ENCODE measurements around the gene KIFAP3.

GRCh38 chr1:169933984-169934725 is 140.3 kb downstream of the KIFAP3 start:
- TF ChIP-seq BHLHE40 (IDR thresholded peaks at IDR 0.05; ENCODE audit: borderline replicate concordance) (no peak), TARDBP (IDR thresholded peaks at IDR 0.05) (no peak), FOXK2 (IDR thresholded peaks at IDR 0.05) (no peak), FOXM1 (IDR thresholded peaks at IDR 0.05; ENCODE audit: borderline replicate concordance) (no peak), FOXA1 (IDR thresholded peaks at IDR 0.05) (no peak), ARNT (IDR thresholded peaks at IDR 0.05) (no peak), SP1 (IDR thresholded peaks at IDR 0.05) (no peak), CTBP1 (IDR thresholded peaks at IDR 0.05; ENCODE audit: borderline replicate concordance) (peak; percentile 39; the same call in 1 of the 2 replicates), SUZ12 (IDR thresholded peaks at IDR 0.05) (no peak), ZNF384 (IDR thresholded peaks at IDR 0.05) (no peak)
- TF ChIP-seq, protein P1, sequence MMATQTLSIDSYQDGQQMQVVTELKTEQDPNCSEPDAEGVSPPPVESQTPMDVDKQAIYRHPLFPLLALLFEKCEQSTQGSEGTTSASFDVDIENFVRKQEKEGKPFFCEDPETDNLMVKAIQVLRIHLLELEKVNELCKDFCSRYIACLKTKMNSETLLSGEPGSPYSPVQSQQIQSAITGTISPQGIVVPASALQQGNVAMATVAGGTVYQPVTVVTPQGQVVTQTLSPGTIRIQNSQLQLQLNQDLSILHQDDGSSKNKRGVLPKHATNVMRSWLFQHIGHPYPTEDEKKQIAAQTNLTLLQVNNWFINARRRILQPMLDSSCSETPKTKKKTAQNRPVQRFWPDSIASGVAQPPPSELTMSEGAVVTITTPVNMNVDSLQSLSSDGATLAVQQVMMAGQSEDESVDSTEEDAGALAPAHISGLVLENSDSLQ (IDR thresholded peaks at IDR 0.05), result peak; percentile 86
